ENCODE data around the gene MIPOL1.
"Not testable (repeated sequence)": the region's sequence is repeated elsewhere in the genome, so short reads cannot be mapped to it uniquely, and the experiment has no call there.

- TF ChIP-seq, protein P1, sequence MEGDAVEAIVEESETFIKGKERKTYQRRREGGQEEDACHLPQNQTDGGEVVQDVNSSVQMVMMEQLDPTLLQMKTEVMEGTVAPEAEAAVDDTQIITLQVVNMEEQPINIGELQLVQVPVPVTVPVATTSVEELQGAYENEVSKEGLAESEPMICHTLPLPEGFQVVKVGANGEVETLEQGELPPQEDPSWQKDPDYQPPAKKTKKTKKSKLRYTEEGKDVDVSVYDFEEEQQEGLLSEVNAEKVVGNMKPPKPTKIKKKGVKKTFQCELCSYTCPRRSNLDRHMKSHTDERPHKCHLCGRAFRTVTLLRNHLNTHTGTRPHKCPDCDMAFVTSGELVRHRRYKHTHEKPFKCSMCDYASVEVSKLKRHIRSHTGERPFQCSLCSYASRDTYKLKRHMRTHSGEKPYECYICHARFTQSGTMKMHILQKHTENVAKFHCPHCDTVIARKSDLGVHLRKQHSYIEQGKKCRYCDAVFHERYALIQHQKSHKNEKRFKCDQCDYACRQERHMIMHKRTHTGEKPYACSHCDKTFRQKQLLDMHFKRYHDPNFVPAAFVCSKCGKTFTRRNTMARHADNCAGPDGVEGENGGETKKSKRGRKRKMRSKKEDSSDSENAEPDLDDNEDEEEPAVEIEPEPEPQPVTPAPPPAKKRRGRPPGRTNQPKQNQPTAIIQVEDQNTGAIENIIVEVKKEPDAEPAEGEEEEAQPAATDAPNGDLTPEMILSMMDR (IDR thresholded peaks at IDR 0.05; ENCODE audit: low read depth, low read length): not testable (repeated sequence)
- TF ChIP-seq, protein P2, sequence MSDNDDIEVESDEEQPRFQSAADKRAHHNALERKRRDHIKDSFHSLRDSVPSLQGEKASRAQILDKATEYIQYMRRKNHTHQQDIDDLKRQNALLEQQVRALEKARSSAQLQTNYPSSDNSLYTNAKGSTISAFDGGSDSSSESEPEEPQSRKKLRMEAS (IDR thresholded peaks at IDR 0.05; ENCODE audit: low read depth, low read length): not testable (repeated sequence)
These were observed 357.9 kb downstream of the MIPOL1 start for GRCh38 chr14:37555596-37555995.
